GM12872 (cell line): ENCODE data around the gene CEP128.

Experiments used
- TF ChIP-seq, protein P1 (sequence below): IDR thresholded peaks from 3 replicates; pipeline ENCODE4 v1.5.1; 2011; ENCODE audit warnings: low read depth, mild to moderate bottlenecking, low read length, moderate library complexity; ENCODE audit not compliant: insufficient read depth

CEP128 gene

DNA sequence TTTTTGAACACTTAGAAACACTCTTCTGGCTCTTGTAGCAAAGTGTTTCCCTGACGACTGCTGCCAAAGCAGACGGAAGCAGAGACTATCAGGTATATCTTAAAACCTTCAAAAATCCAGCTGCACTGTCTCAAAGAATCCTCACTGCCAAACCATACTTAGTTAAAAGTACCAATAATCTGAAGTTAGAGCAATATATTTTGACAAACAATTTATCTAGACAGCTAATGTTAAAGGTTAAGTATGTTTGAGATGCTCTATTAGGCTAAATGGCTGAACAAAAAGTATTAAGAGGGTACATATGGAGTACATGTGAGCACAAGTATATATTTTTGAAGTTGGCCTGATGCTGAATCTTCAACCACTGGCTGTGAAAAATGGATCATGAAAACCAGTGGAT, 398.3 kb downstream of the CEP128 start:
- TF ChIP-seq, protein P1, sequence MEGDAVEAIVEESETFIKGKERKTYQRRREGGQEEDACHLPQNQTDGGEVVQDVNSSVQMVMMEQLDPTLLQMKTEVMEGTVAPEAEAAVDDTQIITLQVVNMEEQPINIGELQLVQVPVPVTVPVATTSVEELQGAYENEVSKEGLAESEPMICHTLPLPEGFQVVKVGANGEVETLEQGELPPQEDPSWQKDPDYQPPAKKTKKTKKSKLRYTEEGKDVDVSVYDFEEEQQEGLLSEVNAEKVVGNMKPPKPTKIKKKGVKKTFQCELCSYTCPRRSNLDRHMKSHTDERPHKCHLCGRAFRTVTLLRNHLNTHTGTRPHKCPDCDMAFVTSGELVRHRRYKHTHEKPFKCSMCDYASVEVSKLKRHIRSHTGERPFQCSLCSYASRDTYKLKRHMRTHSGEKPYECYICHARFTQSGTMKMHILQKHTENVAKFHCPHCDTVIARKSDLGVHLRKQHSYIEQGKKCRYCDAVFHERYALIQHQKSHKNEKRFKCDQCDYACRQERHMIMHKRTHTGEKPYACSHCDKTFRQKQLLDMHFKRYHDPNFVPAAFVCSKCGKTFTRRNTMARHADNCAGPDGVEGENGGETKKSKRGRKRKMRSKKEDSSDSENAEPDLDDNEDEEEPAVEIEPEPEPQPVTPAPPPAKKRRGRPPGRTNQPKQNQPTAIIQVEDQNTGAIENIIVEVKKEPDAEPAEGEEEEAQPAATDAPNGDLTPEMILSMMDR: no peak

DNA sequence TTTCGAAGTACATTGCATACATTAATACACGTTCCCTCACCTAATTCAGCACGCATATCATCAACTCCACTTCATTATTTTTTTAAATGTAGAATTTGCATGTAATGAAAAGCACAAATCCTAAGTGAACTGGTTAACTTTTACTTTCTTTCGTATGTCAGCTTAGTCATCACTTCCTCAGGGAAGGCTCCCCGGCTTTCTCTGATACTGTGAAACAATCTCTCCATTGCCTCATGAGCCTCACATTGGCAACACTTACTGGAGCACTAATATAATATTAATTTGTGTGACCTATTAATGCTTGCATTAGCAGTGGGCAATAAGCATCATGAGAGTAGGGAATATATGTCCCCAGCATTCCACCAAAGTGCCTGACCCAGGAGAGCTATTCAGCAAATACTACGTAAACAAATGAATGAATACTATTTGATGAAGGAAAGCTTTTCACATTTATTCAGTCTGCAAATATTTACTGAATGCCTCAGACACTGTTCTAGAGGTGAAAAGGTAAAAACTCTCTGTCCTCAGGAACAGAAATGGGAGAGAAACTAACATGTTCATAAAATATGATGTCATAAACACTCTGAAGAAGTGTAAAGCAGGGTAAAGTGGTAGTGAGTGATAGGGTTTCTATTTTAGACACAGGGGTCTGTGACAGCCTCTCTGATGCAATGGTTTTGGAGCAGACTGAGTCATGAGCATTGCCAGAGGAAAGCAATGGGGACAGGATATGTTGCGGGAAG, 402.7 kb downstream of the CEP128 start:
- TF ChIP-seq, protein P1: no peak

DNA sequence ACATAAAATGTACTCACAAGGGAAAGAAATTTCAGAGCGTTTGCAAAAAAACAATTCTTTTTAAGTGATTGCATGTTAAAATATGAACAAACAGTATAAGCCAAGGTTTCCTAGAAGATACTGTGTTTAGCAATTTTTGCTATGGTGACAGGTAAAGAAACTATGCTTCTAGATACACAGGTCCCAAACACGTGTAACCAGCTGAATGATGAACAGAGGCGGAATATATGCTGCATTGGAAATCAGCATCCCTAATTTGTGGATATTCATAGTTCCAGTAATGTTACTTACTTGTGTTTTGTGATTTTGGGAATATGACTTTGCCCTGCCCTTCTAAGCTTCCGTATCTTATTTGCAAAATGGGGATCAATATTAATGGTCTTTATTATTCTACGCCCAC, 403.9 kb downstream of the CEP128 start:
- TF ChIP-seq, protein P1: no peak

DNA sequence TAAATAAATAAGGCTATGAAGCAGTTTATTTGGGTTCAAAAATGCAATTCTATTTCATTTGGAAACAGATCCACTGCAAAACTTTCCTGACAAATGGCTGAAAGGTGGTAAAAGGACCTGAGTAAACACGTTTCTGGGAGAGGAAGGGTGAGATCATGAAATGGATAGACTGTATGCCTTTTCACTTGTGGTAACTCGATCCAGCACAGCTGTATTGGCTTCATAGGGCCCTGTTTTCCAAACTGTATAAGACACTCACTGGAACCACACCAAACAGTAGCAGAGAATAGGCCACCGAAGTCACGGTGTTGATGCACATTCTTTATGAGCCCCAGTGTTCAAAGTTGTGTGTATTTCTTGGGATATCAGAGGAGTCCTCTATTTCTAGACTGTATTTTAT, 405.1 kb downstream of the CEP128 start:
- TF ChIP-seq, protein P1: no peak

DNA sequence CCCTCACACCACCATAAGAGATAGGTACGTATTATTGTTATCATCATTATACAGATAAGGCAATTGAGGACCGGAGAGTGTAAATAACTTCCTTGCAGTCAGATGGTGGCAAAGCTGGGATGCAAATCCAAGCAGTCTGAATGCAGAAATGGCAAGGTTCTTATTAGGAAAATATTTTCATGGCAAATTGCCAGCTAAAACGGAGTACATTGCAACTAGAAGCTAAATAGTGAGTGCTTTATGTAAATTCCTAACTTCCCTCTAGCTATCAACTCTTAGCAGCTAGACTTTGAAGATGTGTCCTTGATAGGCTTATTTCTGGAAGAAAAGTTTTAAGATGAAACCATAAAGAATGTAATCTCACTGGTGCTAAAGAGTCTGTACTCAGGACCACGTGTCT, 406.4 kb downstream of the CEP128 start:
- TF ChIP-seq, protein P1: no peak

DNA sequence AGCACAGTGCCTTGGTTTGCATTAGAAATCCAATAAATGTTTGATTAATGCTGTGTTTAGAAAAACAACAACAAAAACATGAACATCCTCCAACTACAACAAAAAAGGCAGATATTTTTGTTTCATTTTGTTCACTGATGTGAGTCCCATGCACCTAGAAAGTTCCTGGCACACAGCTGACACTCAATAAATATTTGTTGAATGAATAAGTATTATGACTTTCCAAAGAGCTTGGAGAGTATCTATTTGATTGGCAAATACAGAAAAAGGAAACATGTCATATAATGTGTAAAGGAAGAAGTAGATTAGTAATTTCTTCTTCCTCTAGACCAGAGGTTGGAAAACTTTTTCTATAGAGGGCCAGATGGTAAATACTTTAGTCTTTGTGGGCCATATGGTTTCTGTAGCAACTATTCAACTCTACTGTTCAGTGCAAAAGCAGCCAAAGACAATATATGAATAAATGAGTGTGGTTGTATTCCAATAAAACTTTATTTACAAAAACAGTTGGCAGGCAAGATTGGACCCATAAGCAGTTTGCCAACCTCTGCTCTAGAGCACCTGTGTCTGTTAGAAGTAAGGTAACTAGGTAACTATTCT, 417.9 kb downstream of the CEP128 start:
- TF ChIP-seq, protein P1: no peak

DNA sequence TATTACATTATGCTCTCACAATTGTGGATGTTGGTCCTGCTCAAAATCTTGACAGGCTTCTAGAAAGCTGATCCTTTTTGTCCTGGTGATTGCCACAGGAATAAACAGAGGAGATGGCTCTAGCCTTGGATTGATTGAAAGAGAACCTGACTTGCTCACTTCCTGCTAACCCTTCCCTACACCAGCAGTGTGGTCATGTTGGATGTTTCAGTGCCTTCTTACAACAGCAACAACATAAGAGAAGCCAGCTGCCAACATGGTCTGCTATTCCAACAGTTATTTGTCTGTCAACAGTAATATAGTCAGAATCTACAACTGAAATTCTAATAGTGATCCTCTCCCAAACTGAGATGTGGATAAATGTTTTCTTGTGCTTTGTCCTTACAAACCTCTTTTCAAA, 418.6 kb downstream of the CEP128 start:
- TF ChIP-seq, protein P1: no peak
